HUES6 (cell line): Measurements from ENCODE around the gene PALLD.

Source experiments
- H3K27ac ChIP-seq: 2 replicates; pipeline ENCODE4 v1.7.0; 2013; ENCODE audit warnings: low read depth, mild to moderate bottlenecking, low read length, inconsistent platforms
- H3K27me3 ChIP-seq: 2 replicates; pipeline ENCODE4 v1.6.1; 2013; ENCODE audit warnings: low read length; ENCODE audit not compliant: control insufficient read depth, insufficient read depth
- H3K36me3 ChIP-seq: 2 replicates; pipeline ENCODE4 v1.6.1; 2013; ENCODE audit warnings: low read length; ENCODE audit not compliant: control insufficient read depth, insufficient read depth
- H3K4me1 ChIP-seq: 2 replicates; pipeline ENCODE4 v1.6.1; 2013; ENCODE audit warnings: low read length; ENCODE audit not compliant: control insufficient read depth, insufficient read depth
- H3K4me3 ChIP-seq: 2 replicates; pipeline ENCODE4 v1.5.1; 2013; ENCODE audit warnings: low read depth, low read length
- H3K9ac ChIP-seq: one replicate; pipeline ENCODE4 v1.6.1; 2013; ENCODE audit warnings: mild to moderate bottlenecking, low read length
- H3K9me3 ChIP-seq: 2 replicates; pipeline ENCODE4 v1.6.1; 2013; ENCODE audit warnings: low read depth, low read length; ENCODE audit not compliant: control insufficient read depth, insufficient read depth

The PALLD gene

DNA sequence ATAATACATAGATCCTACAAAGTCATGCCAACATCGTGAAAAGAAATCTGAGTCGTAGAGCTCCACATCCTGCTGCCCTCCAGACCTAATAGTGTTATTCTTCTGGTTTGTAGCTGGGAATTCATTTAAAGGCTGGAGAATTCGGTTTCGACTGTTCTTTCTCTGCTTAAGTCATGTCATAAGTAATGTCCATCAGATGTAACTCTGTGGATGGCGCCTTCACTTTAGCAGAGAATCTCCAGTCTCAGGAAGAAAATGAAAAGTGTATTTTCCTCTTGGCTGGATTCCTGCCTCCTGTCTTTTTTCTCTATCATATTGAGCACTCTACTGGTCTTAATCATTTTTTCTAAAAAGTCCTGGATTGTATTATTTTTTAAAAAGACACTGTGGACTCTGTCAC is 117.0 kb downstream of the PALLD start:
- H3K9ac ChIP-seq = no peak overlapping the region
- peaks cover 20% of the 10 kb centered on the region for H3K4me1 ChIP-seq
- H3K36me3 ChIP-seq = no peaks in the 10 kb centered on the region
- H3K4me3 ChIP-seq = no peak overlapping the region
- no peak overlapping the region for H3K27ac ChIP-seq
- no peaks in the 10 kb centered on the region for H3K9me3 ChIP-seq
- no peaks in the 10 kb centered on the region for H3K27me3 ChIP-seq

GRCh38 chr4:168614281-168615057 is 117.6 kb downstream of the PALLD start:
- Histone ChIP-seq H3K27ac (no peak overlapping the region), H3K27me3 (no peaks in the 10 kb centered on the region), H3K4me3 (no peak overlapping the region), H3K36me3 (no peaks in the 10 kb centered on the region), H3K4me1 (peaks cover 17% of the 10 kb centered on the region), H3K9me3 (no peaks in the 10 kb centered on the region), H3K9ac (no peak overlapping the region)

DNA sequence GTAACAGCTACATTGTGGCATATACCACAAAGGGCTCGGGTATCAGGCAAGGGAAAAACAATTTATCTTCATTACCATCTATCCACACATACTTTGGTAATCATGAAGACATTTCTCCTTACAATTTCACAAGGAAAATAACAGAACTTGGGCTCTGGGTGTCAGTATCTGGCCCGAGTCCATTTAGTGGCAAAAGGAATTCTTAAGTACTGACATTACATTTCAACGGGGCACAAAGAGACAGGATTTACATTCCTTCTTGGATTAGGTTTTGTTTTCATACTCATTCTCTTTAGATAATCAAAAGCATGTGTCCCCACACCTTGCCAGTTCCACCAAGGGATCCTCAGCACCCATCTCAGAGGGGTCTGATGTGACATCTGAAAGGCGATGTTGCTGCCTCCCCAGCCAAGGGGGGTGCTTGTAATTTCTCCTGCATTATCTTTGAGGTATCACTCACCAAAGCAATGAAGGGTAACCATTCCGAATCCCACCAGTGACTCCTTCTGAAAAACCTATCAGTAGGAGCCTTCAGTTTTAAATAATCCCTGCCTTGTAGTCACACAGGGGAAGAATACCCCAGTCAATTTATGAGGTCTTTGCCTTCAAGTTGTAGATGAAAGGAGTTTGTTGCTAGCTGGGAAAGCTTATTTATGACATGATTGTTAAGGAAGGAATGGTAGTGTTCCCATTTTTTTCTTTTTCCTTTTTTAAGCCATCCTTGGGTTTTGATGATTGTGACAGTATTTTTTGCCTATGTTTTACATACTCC is 118.6 kb downstream of the PALLD start:
- Histone ChIP-seq H3K9me3 (no peaks in the 10 kb centered on the region), H3K4me1 (peaks cover 17% of the 10 kb centered on the region), H3K36me3 (no peaks in the 10 kb centered on the region), H3K4me3 (no peak overlapping the region), H3K27ac (no peak overlapping the region), H3K27me3 (no peaks in the 10 kb centered on the region), H3K9ac (no peak overlapping the region)

DNA sequence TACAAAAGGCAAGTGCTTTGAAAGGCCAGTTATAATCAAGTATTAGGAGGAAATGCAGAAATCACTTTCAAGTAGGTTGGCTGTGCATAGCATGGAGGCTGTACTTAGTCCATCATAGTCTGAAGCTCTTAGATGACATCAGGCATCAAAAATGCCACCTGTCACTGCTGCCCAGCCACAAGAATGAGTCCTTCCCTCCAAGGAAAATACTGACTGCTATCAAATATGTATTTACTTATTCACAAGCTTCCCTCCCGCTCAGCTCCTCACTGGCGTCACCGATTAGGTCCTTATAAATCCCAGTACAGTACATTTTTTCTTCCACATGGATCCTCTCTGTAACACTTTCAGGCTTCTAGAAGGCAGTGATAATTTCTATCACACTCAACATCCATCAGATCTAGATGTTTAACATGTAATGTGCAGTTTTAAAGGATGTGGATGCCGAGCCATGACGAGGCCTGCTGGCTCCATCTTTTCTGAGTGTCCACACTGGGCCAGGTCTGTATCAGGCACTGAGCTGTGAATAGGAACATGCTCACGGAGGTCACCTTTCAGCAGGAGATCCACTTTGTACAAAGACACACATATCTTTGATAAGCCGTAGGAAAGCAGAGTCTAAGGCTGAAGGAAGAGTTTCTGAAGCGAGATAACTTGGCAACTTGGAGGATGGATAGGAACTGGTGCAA is 121.9 kb downstream of the PALLD start:
- Histone ChIP-seq H3K36me3 (no peaks in the 10 kb centered on the region), H3K4me3 (no peak overlapping the region), H3K27ac (no peak overlapping the region), H3K27me3 (no peaks in the 10 kb centered on the region), H3K9me3 (no peaks in the 10 kb centered on the region), H3K4me1 (peaks cover 26% of the 10 kb centered on the region), H3K9ac (no peak overlapping the region)

DNA sequence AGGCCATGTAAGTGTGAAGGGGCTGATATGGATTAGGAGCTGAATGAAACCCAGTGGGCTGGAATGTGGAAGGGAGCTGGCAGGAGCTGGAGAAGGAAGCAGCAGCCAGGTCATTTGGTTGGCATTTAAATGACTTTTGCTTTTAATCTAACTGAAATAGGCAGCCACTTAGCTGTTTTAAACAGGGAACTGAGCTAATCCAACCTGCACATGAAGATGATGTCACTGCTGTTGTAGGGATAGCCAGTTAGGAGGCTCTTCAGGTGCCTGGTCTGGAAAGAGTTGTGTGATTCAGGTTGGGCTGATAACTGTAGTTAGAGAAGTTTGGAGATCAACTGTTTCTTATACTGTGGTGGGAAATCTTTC is 122.4 kb downstream of the PALLD start:
- Histone ChIP-seq H3K27me3 (no peaks in the 10 kb centered on the region), H3K4me1 (peaks cover 26% of the 10 kb centered on the region), H3K27ac (no peak overlapping the region), H3K36me3 (no peaks in the 10 kb centered on the region), H3K9me3 (no peaks in the 10 kb centered on the region), H3K4me3 (no peak overlapping the region), H3K9ac (no peak overlapping the region)

- no peak overlapping the region for H3K4me3 ChIP-seq
- H3K9ac ChIP-seq = no peak overlapping the region
- H3K27me3 ChIP-seq = no peaks in the 10 kb centered on the region
- no peaks in the 10 kb centered on the region for H3K9me3 ChIP-seq
- H3K4me1 ChIP-seq = peaks cover 8% of the 10 kb centered on the region; the same call in 1 of the 2 replicates
- H3K27ac ChIP-seq = no peak overlapping the region
- no peaks in the 10 kb centered on the region for H3K36me3 ChIP-seq
Observed at GRCh38 chr4:168621806-168622589, 125.1 kb downstream of the PALLD start.

GRCh38 chr4:168622600-168622999 is 125.7 kb downstream of the PALLD start:
- peak overlapping the region; percentile 16 for H3K9ac ChIP-seq
- H3K27me3 ChIP-seq = no peaks in the 10 kb centered on the region
- H3K4me1 ChIP-seq = peaks cover 8% of the 10 kb centered on the region; the same call in 1 of the 2 replicates
- no peak overlapping the region for H3K27ac ChIP-seq
- no peaks in the 10 kb centered on the region for H3K36me3 ChIP-seq
- no peak overlapping the region for H3K4me3 ChIP-seq
- H3K9me3 ChIP-seq = no peaks in the 10 kb centered on the region

DNA sequence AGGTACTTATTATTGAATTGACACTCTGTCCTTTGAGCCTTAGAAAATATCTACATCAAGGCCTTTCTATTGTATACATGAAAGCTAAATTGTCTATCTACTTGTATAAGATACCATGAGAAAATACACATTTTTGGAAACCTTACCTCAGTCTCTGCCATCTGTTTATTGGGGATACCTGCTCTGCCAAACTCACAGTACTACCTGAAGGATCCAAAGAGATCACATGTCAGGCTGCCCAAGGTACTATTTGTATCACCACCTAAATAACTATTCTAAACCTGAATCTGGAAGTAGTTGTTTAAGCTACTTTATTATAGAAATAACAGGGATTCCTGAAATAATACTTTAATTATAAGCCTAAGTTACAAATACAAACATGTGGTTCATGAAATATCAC is 126.2 kb downstream of the PALLD start:
- H3K27ac ChIP-seq = no peak overlapping the region
- H3K9ac ChIP-seq = no peak overlapping the region
- no peak overlapping the region for H3K4me3 ChIP-seq
- no peaks in the 10 kb centered on the region for H3K27me3 ChIP-seq
- H3K9me3 ChIP-seq = no peaks in the 10 kb centered on the region
- peaks cover 8% of the 10 kb centered on the region; the same call in 1 of the 2 replicates for H3K4me1 ChIP-seq
- H3K36me3 ChIP-seq = no peaks in the 10 kb centered on the region

GRCh38 chr4:168623484-168623883 is 126.6 kb downstream of the PALLD start:
- Histone ChIP-seq H3K4me3 (no peak overlapping the region), H3K9me3 (no peaks in the 10 kb centered on the region), H3K36me3 (no peaks in the 10 kb centered on the region), H3K27me3 (no peaks in the 10 kb centered on the region), H3K9ac (no peak overlapping the region), H3K4me1 (peaks cover 12% of the 10 kb centered on the region), H3K27ac (no peak overlapping the region)

DNA sequence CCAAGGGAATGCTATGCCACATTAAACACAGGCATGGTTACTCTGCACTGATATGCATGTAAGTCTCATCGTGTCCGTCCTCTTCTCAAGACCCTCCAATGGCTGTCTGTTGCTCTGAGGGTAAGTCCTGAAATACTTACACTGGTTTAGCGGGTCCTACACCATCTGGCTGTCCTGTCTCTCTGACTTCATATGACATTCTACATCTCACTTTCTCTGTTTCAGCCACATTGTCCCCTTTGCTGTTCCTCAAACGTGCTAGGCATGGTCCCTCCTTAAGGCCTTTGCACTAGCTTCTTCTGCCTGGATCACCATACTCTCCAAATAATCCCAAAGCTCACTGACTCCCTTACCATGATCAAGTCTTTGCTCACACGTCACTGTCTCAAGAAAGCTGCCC is 131.4 kb downstream of the PALLD start:
- Histone ChIP-seq H3K27me3 (peaks cover 17% of the 10 kb centered on the region; the same call in 1 of the 2 replicates), H3K36me3 (no peaks in the 10 kb centered on the region), H3K4me3 (no peak overlapping the region), H3K9ac (no peak overlapping the region), H3K27ac (no peak overlapping the region), H3K9me3 (no peaks in the 10 kb centered on the region), H3K4me1 (peaks cover 30% of the 10 kb centered on the region)
